Heart left ventricle (tissue), 16 donors: ENCODE data around the gene GCNT2. TPM values are rescaled to one million over a fixed set of nuclear protein-coding genes. Genes with fewer than 3 reads are reported as not detected.

ENCODE experiments used
- ATAC-seq, 4 donors: fragments of 200-7000 bp; cut with Tn5 transposase; one replicate each; pipeline ENCODE4 v1.9.1; 2020 to 2022; ENCODE audit warnings: moderate library complexity in 4 of 4, mild to moderate bottlenecking in 3 of 4, moderate number of reproducible peaks in 1 of 4
- DNase-seq, 5 donors: peaks; one replicate each; pipeline ENCODE4 v3.0.0-alpha.2; 2020
- H3K27ac ChIP-seq, 12 donors: fragments of 200-600 bp; sonication (generic) in 4 of 12; one replicate each; pipeline versions ENCODE4 v1.5.0 to v1.8.0; 2016 to 2022; ENCODE audit warnings: mild to moderate bottlenecking in 2 of 12
- H3K27me3 ChIP-seq, 9 donors: fragments of 200-600 bp; sonication (generic) in 2 of 9; one replicate each; pipeline versions ENCODE4 v1.5.1 to v1.8.0; 2016 to 2022; ENCODE audit warnings: mild to moderate bottlenecking in 3 of 9
- H3K36me3 ChIP-seq, 9 donors: fragments of 200-600 bp; sonication (generic) in 2 of 9; one replicate each; pipeline versions ENCODE4 v1.5.0 to v1.8.0; 2018 to 2022; ENCODE audit warnings: mild to moderate bottlenecking in 2 of 9
- H3K4me1 ChIP-seq, 12 donors: fragments of 200-600 bp; sonication (generic) in 4 of 12; one replicate each; pipeline versions ENCODE4 v1.5.0 to v1.8.0; 2016 to 2022; ENCODE audit warnings: mild to moderate bottlenecking in 3 of 12
- H3K4me3 ChIP-seq, 12 donors: fragments of 200-600 bp; sonication (generic) in 4 of 12; one replicate each; pipeline versions ENCODE4 v1.5.0 to v1.8.0; 2017 to 2022; ENCODE audit warnings: mild to moderate bottlenecking in 9 of 12, moderate library complexity in 4 of 12
- H3K9me3 ChIP-seq, 12 donors: fragments of 200-600 bp; sonication (generic) in 4 of 12; one replicate each; pipeline versions ENCODE4 v1.5.0 to v1.8.0; 2016 to 2022; ENCODE audit warnings: mild to moderate bottlenecking in 1 of 12
- CTCF ChIP-seq, 12 donors: fragments of 200-600 bp; sonication (generic) in 4 of 12; IDR thresholded peaks; one replicate each; pipeline versions ENCODE4 v1.5.0 to v1.8.0; 2018 to 2022; ENCODE audit warnings: antibody characterized with exemption in 12 of 12, mild to moderate bottlenecking in 5 of 12
- POLR2A ChIP-seq, 2 donors: fragments of 450-650 bp; IDR thresholded peaks; one replicate each; pipeline ENCODE4 v1.6.1; 2017; ENCODE audit warnings: antibody characterized with exemption in 2 of 2, mild to moderate bottlenecking in 2 of 2, moderate library complexity in 2 of 2
- whole genome bisulfite sequencing, 4 donors: extraction: QIAGEN DNeasy Blood & Tissue Kit in 2 of 4; methylation state at CpG; one replicate each; pipeline versions ENCODE4 v1.1.5 to v1.1.7; 2013 to 2018; 5-methylcytosine and 5-hydroxymethylcytosine counted together
- intact Hi-C, 10 donors: fragments of 100-400 bp; cut with DNase I; formaldehyde crosslinking; loops; one replicate each; pipeline versions ENCODE4 v1.11.1 to v1.14.2; 2022
- polyA plus RNA-seq, 2 donors: library from polyadenylated mRNA; stranded (reverse); fragments of 200-250 nt; gene quantifications; one replicate each; pipeline ENCODE4 v1.2.3, GENCODE V29; 2013
- total RNA-seq, 9 donors: library from RNA; depleted of rRNA in 2 of 9; stranded (reverse); fragments of >200 nt in 2 of 9; fragmentation: NEBNext Ultra II Directional in 3 of 9; extraction: Animal tissue kit (Norgen Biotek cat#: 25700) in 3 of 9; gene quantifications; one replicate each; pipeline versions ENCODE4 v1.1.0 to v1.2.4, GENCODE V29; 2016 to 2023
- donor health status: ischemic (EF 13 %, LVEDD 7.1; RV severe dilation, severe dysfunction).
- donor health status: healthy with polysubstance abuse.
- donor health status: DM: no; HTN: yes; CAD: no.
- donor health status: DM: no; HTN: no; CAD: no.
- donor health status: ischemic (EF 25% LVEDD 6.9; RV normal size, moderate dysfunction).
- donor health status: ischemic (EF 25% LVEDD 5.7; RV mildly dilated, moderate dysfunction).
- donor health status: healthy.
- donor health status: DM: yes; HTN: yes; CAD: no.
- donor health status: ischemic (EF 35%, LVEDD 5.7; RV mildly dilated, moderate dysfunction).
- donor health status: nonischemic (EF 11% LVEDD 7.7; RV severe dilation, severe dysfunction).
- donor health status: DM: yes; HTN: yes; CAD: no.
- donor health status: PGD.
- donor health status: ischemic (EF 29% LVEDD 5.4; RV normal size, mild dysfunction).
- donor health status: nonischemic (EF 23%, LVEDD 6.1; RV moderate dilation, normal function).

The GCNT2 gene
- total and polyA plus RNA-seq, 11 donors = 15.1 to 68.8 (median 40.9) TPM

GRCh38 chr6:10678456-10678855 is 157.3 kb downstream of the GCNT2 start:
- 86 to 93% (median 88%) methylated on average over 4 of the region's 4 CpGs for WGBS, 4 donors
- DNase-seq (no peak), ATAC-seq (no peak)
- Histone ChIP-seq H3K27ac (no peak overlapping the region), H3K4me1 (no peaks in the 10 kb centered on the region), H3K27me3 (no peaks in the 10 kb centered on the region), H3K36me3 (no peaks in the 10 kb centered on the region), H3K4me3 (no peak overlapping the region), H3K9me3 (no peaks in the 10 kb centered on the region)
- no peak for TF ChIP-seq POLR2A (IDR thresholded peaks at IDR 0.05)
- TF ChIP-seq CTCF (IDR thresholded peaks at IDR 0.05) = no peak
- intact Hi-C loops = no loop called here

Other genes with a start within 250 kb of the GCNT2 start
- gene TFAP2A, start 106.3 kb upstream of the GCNT2 start, total RNA-seq = 1 to 10 TPM in 1 of 9 donors, under 1 TPM in 7, not detected in 1; 0.16 to 1.4 (median 0.31) TPM
- under 1 TPM; 0.11 to 0.30 TPM for gene TFAP2A, start 106.3 kb upstream of the GCNT2 start, polyA plus RNA-seq
- 1 to 10 TPM in 2 of 9 donors, under 1 TPM in 1, not detected in 6; 0.71 to 3.6 (median 1.5) TPM for gene C6orf52, start 173.3 kb downstream of the GCNT2 start, total RNA-seq
- gene C6orf52, start 173.3 kb downstream of the GCNT2 start, polyA plus RNA-seq = under 1 TPM; 0.15 to 0.99 TPM
- gene PAK1IP1, start 173.6 kb downstream of the GCNT2 start, total RNA-seq = 10 to 100 TPM in 1 of 9 donors, 1 to 10 TPM in 8; 6.1 to 12.7 (median 8.7) TPM
- 10 to 100 TPM in 1 of 2 donors, 1 to 10 TPM in 1; 7.9 to 21.0 TPM for gene PAK1IP1, start 173.6 kb downstream of the GCNT2 start, polyA plus RNA-seq
- gene TMEM14C, start 201.7 kb downstream of the GCNT2 start, total RNA-seq = 100 to 1,000 TPM in 8 of 9 donors, 10 to 100 TPM in 1; 94.5 to 142 (median 115) TPM
- gene TMEM14C, start 201.7 kb downstream of the GCNT2 start, polyA plus RNA-seq = 100 to 1,000 TPM; 116 to 179 TPM
- 100 to 1,000 TPM in 5 of 9 donors, 10 to 100 TPM in 4; 77.9 to 119 (median 102) TPM for gene TMEM14B, start 226.5 kb downstream of the GCNT2 start, total RNA-seq
- gene TMEM14B, start 226.5 kb downstream of the GCNT2 start, polyA plus RNA-seq = 100 to 1,000 TPM in 1 of 2 donors, 10 to 100 TPM in 1; 79.2 to 108 TPM